Testis (tissue), 3 donors: Measurements from ENCODE around the gene PTPA. TPM values are rescaled to one million over a fixed set of nuclear protein-coding genes. Genes with fewer than 3 reads are reported as not detected.
A peak's percentile ranks its signal among the peaks of the same experiment; 100 is the strongest.

Experiments
- DNase-seq: peaks from one replicate; pipeline ENCODE4 v3.0.0-alpha.2; 2019
- H3K27ac ChIP-seq, 2 donors: fragments of 200-600 bp; sonication (generic); one replicate each; pipeline ENCODE4 v1.5.1; 2019
- H3K27me3 ChIP-seq: fragments of 200-600 bp; sonication (generic); one replicate; pipeline ENCODE4 v1.5.1; 2019
- H3K36me3 ChIP-seq: fragments of 200-600 bp; sonication (generic); one replicate; pipeline ENCODE4 v1.5.1; 2017; ENCODE audit warnings: low read depth; ENCODE audit errors: missing control alignments
- H3K4me1 ChIP-seq: fragments of 200-600 bp; sonication (generic); one replicate; pipeline ENCODE4 v1.5.1; 2019
- H3K4me3 ChIP-seq, 2 donors: fragments of 200-600 bp; sonication (generic); one replicate each; pipeline ENCODE4 v1.5.1; 2017 to 2019
- H3K9me3 ChIP-seq: fragments of 200-600 bp; sonication (generic); one replicate; pipeline ENCODE4 v1.5.1; 2017
- CTCF ChIP-seq, 3 experiments: fragments of 450-650 bp in 2 of 3; fragments of 200-600 bp in 1 of 3; sonication (generic) in 1 of 3; IDR thresholded peaks; one replicate each; pipeline ENCODE4 v1.5.1; 2016 to 2019; ENCODE audit warnings: antibody characterized with exemption in 3 of 3, mild to moderate bottlenecking in 2 of 3, moderate library complexity in 1 of 3
- POLR2A ChIP-seq: fragments of 450-650 bp; IDR thresholded peaks from one replicate; pipeline ENCODE4 v1.6.1; 2017; ENCODE audit warnings: antibody characterized with exemption, mild to moderate bottlenecking, moderate library complexity
- WGBS, 2 donors: methylation state at CpG; one replicate each; pipeline ENCODE4 v1.1.5; 2018; 5-methylcytosine and 5-hydroxymethylcytosine counted together
- intact Hi-C: fragments of 100-400 bp; cut with DNase I; formaldehyde crosslinking; loops from one replicate; pipeline ENCODE4 v1.15.1; 2023; ENCODE audit warnings: low total_unique reads
- polyA plus RNA-seq: library from polyadenylated mRNA; stranded (reverse); fragments of 350-450 nt; fragmentation: Illumina TruSeq; extraction: RNeasy Lipid Tissue Mini Kit (QIAGEN cat#74804); gene quantifications from one replicate; pipeline ENCODE4 v1.2.3, GENCODE V29; 2014; ENCODE audit warnings: low read depth, low replicate concordance; ENCODE audit not compliant: insufficient read depth
- total RNA-seq, 2 donors: library from RNA; depleted of rRNA; stranded (reverse); fragments of >200 nt; gene quantifications; one replicate each; pipeline ENCODE4 v1.2.3, GENCODE V29; 2016

PTPA gene
- total and polyA plus RNA-seq, 3 donors from 2014 or later = 163 to 268 (median 177) TPM

GRCh38 chr9:129077236-129077635 is 34.0 kb upstream of the PTPA start:
- Histone ChIP-seq H3K4me1 (peaks cover 12% of the 10 kb centered on the region), H3K4me3 (no peak overlapping the region), H3K27me3 (no peaks in the 10 kb centered on the region), H3K27ac (no peak overlapping the region), H3K9me3 (no peaks in the 10 kb centered on the region), H3K36me3 (no peaks in the 10 kb centered on the region)
- DNase-seq = no peak
- intact Hi-C loops = no loop called here
- 89 to 94% methylated on average over 10 of the region's 10 CpGs for WGBS, 2 donors
- no peak for TF ChIP-seq CTCF (IDR thresholded peaks at IDR 0.05)
- TF ChIP-seq POLR2A = no peak

- DNase-seq = no peak
- TF ChIP-seq CTCF (IDR thresholded peaks at IDR 0.05) = no peak
- TF ChIP-seq POLR2A = no peak
- Histone ChIP-seq H3K4me3 (no peak overlapping the region), H3K4me1 (peaks cover 12% of the 10 kb centered on the region), H3K9me3 (no peaks in the 10 kb centered on the region), H3K36me3 (no peaks in the 10 kb centered on the region), H3K27me3 (no peaks in the 10 kb centered on the region), H3K27ac (no peak overlapping the region)
- WGBS, 2 donors = 82 to 87% methylated on average over 8 to 18 of the region's 18 CpGs
- intact Hi-C loops = no loop called here
These were observed 32.3 kb upstream of the PTPA start for GRCh38 chr9:129078691-129079503.

- H3K36me3 ChIP-seq = no peaks in the 10 kb centered on the region
- TF ChIP-seq CTCF (IDR thresholded peaks at IDR 0.05) (no peak), POLR2A (no peak)
- no peak overlapping the region for H3K27ac ChIP-seq
- no peaks in the 10 kb centered on the region for H3K9me3 ChIP-seq
- intact Hi-C loops = no loop called here
- peaks cover 12% of the 10 kb centered on the region for H3K4me1 ChIP-seq
- H3K27me3 ChIP-seq = no peaks in the 10 kb centered on the region
- 59 to 79% methylated on average over 13 of the region's 13 CpGs for WGBS, 2 donors
- DNase-seq = no peak
- peak overlapping the region in 1 of 2 donors; percentile 86 for H3K4me3 ChIP-seq
These were observed 31.4 kb upstream of the PTPA start for GRCh38 chr9:129079829-129080228.

GRCh38 chr9:129080298-129080600 is 31.0 kb upstream of the PTPA start:
- Histone ChIP-seq H3K4me1 (peaks cover 12% of the 10 kb centered on the region), H3K27ac (peak overlapping the region in 1 of 2 donors; percentile 53), H3K4me3 (peak overlapping the region; percentile 86), H3K27me3 (no peaks in the 10 kb centered on the region), H3K9me3 (no peaks in the 10 kb centered on the region), H3K36me3 (no peaks in the 10 kb centered on the region)
- intact Hi-C loops = no loop called here
- DNase-seq = no peak
- TF ChIP-seq CTCF (IDR thresholded peaks at IDR 0.05) = no peak
- no peak for TF ChIP-seq POLR2A
- 4 to 6% methylated on average over 12 of the region's 12 CpGs for WGBS, 2 donors
